Upper lobe of right lung (tissue), 1 donor: Measurements from ENCODE around the gene MAP1LC3B. TPM values are rescaled to one million over a fixed set of nuclear protein-coding genes. Genes with fewer than 3 reads are reported as not detected.

ENCODE experiments used
- ATAC-seq: fragments of 200-7000 bp; cut with Tn5 transposase; one replicate; pipeline ENCODE4 v1.9.1; 2020; ENCODE audit warnings: mild to moderate bottlenecking, moderate library complexity
- DNase-seq: peaks from one replicate; pipeline ENCODE4 v3.0.0-alpha.2; 2020
- H3K27ac ChIP-seq: fragments of 200-600 bp; one replicate; pipeline ENCODE4 v1.8.0; 2022
- H3K27me3 ChIP-seq: fragments of 200-600 bp; one replicate; pipeline ENCODE4 v1.8.0; 2022; ENCODE audit warnings: mild to moderate bottlenecking
- H3K36me3 ChIP-seq: fragments of 200-600 bp; one replicate; pipeline ENCODE4 v1.8.0; 2022
- H3K4me1 ChIP-seq: fragments of 200-600 bp; one replicate; pipeline ENCODE4 v1.8.0; 2022
- H3K4me3 ChIP-seq: fragments of 200-600 bp; one replicate; pipeline ENCODE4 v1.8.0; 2022; ENCODE audit warnings: mild to moderate bottlenecking
- H3K9me3 ChIP-seq: fragments of 200-600 bp; one replicate; pipeline ENCODE4 v1.8.0; 2022
- intact Hi-C: fragments of 100-400 bp; cut with DNase I; formaldehyde crosslinking; loops from one replicate; pipeline ENCODE4 v1.11.0; 2022
- total RNA-seq: library from RNA; stranded (reverse); fragmentation: NEBNext Ultra II Directional; extraction: Animal tissue kit (Norgen Biotek cat#: 25700); gene quantifications from one replicate; pipeline ENCODE4 v1.2.1, GENCODE V29; 2021
- TF ChIP-seq, protein P1 (sequence below): fragments of 200-600 bp; IDR thresholded peaks from one replicate; pipeline ENCODE4 v1.8.0; 2022; ENCODE audit warnings: antibody characterized with exemption
- donor health status: DM: no; HTN: yes; CAD: no; lungs with severe emphysema.

Gene MAP1LC3B
- total RNA-seq, 1 donor from 2014 or later: 70.4 TPM

- ATAC-seq (no peak), DNase-seq (no peak)
- H3K9me3 ChIP-seq: no peaks in the 10 kb centered on the region
- peaks cover 2% of the 10 kb centered on the region for H3K36me3 ChIP-seq
- no peaks in the 10 kb centered on the region for H3K27me3 ChIP-seq
- TF ChIP-seq, protein P1, sequence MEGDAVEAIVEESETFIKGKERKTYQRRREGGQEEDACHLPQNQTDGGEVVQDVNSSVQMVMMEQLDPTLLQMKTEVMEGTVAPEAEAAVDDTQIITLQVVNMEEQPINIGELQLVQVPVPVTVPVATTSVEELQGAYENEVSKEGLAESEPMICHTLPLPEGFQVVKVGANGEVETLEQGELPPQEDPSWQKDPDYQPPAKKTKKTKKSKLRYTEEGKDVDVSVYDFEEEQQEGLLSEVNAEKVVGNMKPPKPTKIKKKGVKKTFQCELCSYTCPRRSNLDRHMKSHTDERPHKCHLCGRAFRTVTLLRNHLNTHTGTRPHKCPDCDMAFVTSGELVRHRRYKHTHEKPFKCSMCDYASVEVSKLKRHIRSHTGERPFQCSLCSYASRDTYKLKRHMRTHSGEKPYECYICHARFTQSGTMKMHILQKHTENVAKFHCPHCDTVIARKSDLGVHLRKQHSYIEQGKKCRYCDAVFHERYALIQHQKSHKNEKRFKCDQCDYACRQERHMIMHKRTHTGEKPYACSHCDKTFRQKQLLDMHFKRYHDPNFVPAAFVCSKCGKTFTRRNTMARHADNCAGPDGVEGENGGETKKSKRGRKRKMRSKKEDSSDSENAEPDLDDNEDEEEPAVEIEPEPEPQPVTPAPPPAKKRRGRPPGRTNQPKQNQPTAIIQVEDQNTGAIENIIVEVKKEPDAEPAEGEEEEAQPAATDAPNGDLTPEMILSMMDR: no peak
- H3K4me1 ChIP-seq: peaks cover 27% of the 10 kb centered on the region
- H3K27ac ChIP-seq: peak overlapping the region; percentile 99
- intact Hi-C loops: no loop called here
- peak overlapping the region; percentile 73 for H3K4me3 ChIP-seq
These were observed 1.5 kb downstream of the MAP1LC3B start for GRCh38 chr16:87393680-87394055.

DNA sequence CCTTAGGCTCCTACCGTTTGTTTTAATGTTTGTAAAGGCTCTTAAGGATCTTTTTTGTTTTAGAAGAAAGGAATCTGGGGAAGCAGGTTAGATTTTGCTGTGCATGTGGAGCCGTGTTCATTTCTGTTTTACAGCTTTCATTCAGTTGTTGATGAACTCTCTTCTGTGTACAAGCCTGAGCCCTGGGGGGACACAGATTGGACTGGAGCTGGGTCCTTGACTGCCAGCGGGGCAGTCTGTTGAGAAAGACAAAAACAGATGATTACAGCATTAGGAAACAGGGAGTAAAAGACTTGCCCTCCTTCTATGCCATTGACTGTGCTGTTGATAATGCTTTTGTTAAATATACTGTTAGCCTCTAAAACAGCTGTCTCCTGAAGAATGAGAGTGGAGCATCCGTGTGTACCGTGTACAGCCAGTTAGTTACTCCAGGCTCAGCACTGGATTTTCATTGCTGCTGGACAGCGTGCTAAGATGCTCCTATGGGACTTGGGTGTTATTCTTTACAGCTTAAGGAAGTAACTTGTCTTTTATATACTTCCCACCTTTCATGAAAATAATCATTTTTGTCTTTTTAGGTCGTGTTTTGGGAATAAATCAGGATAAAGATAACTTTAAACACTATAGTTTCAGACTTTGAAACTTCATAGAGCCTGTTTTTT lies 3.2 kb downstream of the MAP1LC3B start:
- Histone ChIP-seq H3K9me3 (no peaks in the 10 kb centered on the region), H3K27ac (no peak overlapping the region), H3K4me1 (peaks cover 24% of the 10 kb centered on the region), H3K36me3 (peaks cover 17% of the 10 kb centered on the region), H3K4me3 (no peak overlapping the region), H3K27me3 (no peaks in the 10 kb centered on the region)
- no peak for ATAC-seq
- intact Hi-C loops: no loop called here
- TF ChIP-seq, protein P1: no peak
- no peak for DNase-seq

DNA sequence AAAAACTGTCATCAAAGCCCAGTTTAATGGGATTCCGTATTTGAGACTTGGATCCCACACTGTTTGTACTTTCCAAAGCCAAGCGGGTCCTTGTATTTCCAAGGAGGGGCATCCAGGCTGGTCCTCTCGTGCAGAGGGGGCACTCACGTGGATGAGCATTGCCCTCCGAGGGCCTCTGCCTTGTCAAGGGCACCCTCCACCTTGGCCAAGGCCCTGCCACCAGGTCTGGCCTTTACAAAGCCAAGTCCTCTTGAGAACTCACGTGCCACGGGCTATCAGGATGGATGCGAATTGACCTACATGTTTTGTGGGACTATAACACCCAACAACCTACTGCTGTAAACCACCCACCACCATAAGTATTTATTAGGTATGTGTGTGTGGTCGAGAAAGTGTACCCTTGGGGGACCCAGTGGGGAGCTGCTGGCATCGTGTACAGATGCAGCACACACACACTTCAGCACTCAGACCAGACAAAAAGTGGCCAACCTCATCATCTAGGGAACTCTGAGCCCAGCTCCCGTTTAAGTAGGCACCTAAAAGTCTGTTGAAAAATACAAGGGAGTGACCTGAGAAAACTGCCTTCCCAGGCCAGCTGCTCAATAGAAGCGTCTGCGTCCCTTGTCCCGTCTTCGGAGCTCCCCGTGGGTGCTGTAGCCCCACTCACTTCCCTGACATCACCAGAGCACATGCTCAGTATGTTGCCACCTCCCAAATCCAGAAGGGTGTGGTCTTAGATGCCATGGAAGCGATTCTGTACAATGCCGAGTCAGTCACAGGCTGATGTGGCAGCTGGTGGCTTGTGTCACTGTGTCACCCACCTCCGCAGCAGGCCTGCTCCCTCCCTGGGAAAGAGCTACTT lies 12.9 kb downstream of the MAP1LC3B start:
- no peak for DNase-seq
- ATAC-seq: no peak
- no peaks in the 10 kb centered on the region for H3K4me1 ChIP-seq

DNA sequence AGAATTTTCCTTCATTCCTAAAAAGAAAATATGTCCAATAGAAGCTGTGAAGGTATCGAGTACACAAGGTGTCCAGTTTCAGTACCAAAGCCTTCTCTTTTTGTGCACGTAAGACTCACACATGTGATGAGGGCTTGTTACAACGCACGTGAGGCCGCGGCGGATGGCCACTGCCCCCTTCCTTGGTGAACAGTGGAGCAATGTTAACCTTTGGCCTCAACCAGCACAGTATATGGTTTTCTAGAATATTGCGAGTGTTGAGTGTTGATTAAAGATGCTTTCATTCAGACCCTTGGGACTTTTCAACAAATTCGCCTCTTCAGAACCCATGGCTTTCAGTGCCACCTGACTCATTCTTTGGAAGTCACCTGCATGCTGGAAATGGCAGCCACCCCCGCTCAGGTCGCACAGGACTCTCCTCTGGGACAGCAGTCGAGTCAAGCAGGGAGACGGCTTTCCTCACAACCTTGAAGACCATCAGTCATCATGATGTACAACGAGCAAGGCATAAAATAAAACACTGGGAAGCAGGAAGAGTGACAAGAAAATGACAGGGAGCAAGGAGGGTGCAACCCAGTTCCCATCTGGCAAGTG lies 14.5 kb downstream of the MAP1LC3B start:
- Histone ChIP-seq H3K9me3 (no peaks in the 10 kb centered on the region), H3K4me3 (no peak overlapping the region), H3K27me3 (no peaks in the 10 kb centered on the region), H3K4me1 (no peaks in the 10 kb centered on the region), H3K27ac (peak overlapping the region; percentile 67), H3K36me3 (peaks cover 83% of the 10 kb centered on the region)
- TF ChIP-seq, protein P1: no peak
- intact Hi-C loops: no loop called here
- ATAC-seq (no peak), DNase-seq (peak; percentile 33)

More for the DNA sequence above, 12.9 kb downstream of the MAP1LC3B start:
- no peaks in the 10 kb centered on the region for H3K27me3 ChIP-seq
- no peaks in the 10 kb centered on the region for H3K9me3 ChIP-seq
- no peak overlapping the region for H3K27ac ChIP-seq
- peaks cover 82% of the 10 kb centered on the region for H3K36me3 ChIP-seq
- TF ChIP-seq, protein P1: no peak
- no peak overlapping the region for H3K4me3 ChIP-seq
- intact Hi-C loops: no loop called here

- intact Hi-C loops: no loop called here
- DNase-seq (peak; percentile 87), ATAC-seq (peak; percentile 86)
- H3K27me3 ChIP-seq: no peaks in the 10 kb centered on the region
- H3K4me3 ChIP-seq: no peak overlapping the region
- H3K9me3 ChIP-seq: no peaks in the 10 kb centered on the region
- peak overlapping the region; percentile 67 for H3K27ac ChIP-seq
- TF ChIP-seq, protein P1: no peak
- no peaks in the 10 kb centered on the region for H3K4me1 ChIP-seq
- peaks cover 84% of the 10 kb centered on the region for H3K36me3 ChIP-seq
These were observed 15.5 kb downstream of the MAP1LC3B start for GRCh38 chr16:87407511-87408112.
